Suprapubic skin (tissue), 4 donors: ENCODE measurements around the gene ASGR1.

ENCODE experiments used
- CTCF ChIP-seq, 2 donors: fragments of 200-600 bp in 1 of 2; fragments of 450-650 bp in 1 of 2; sonication (generic) in 1 of 2; IDR thresholded peaks; one replicate each; pipeline ENCODE4 v1.5.1; 2016 to 2019; ENCODE audit warnings: antibody characterized with exemption in 2 of 2, mild to moderate bottlenecking in 1 of 2, moderate library complexity in 1 of 2
- EP300 ChIP-seq: sonication (generic); formaldehyde crosslinking; IDR thresholded peaks from one replicate; pipeline ENCODE4 v1.6.1; 2017; ENCODE audit warnings: antibody characterized with exemption
- POLR2A ChIP-seq, 2 donors: fragments of 450-650 bp; IDR thresholded peaks; one replicate each; pipeline ENCODE4 v1.6.1; 2017; ENCODE audit warnings: antibody characterized with exemption in 2 of 2, mild to moderate bottlenecking in 2 of 2, moderate library complexity in 2 of 2
- POLR2AphosphoS5 ChIP-seq, 3 donors: sonication (generic); formaldehyde crosslinking; IDR thresholded peaks; one replicate each; pipeline ENCODE4 v1.6.1; 2017; ENCODE audit warnings: antibody characterized with exemption in 3 of 3

GRCh38 chr17:7178973-7179316 lies 225 bp downstream of the ASGR1 start:
- TF ChIP-seq CTCF (IDR thresholded peaks at IDR 0.05) = no peak
- TF ChIP-seq POLR2A (IDR thresholded peaks at IDR 0.05) = no peak
- no peak for TF ChIP-seq POLR2AphosphoS5 (IDR thresholded peaks at IDR 0.05)
- TF ChIP-seq EP300 = no peak
